HG03025 (cell line): Measurements from ENCODE around the gene PAX2.
"Not testable (repeated sequence)": the region's sequence is repeated elsewhere in the genome, so short reads cannot be mapped to it uniquely, and the experiment has no call there.

Experiments used
- ATAC-seq: cut with Tn5 transposase; IDR thresholded peaks from one replicate; pipeline ENCODE4 v1.9.1; 2021; ENCODE audit warnings: mild to moderate bottlenecking, moderate library complexity; ENCODE audit not compliant: unreplicated experiment, low FRiP score

Gene PAX2

GRCh38 chr10:100744987-100745881, at the start of gene PAX2:
Gene PAX2, plus strand, starts transcription at chr10:100745582. Its CDS starts 679 bp downstream, at chr10:100746261.
- ATAC-seq: no peak

- no peak for ATAC-seq
These were observed 48.9 kb upstream of the PAX2 start for GRCh38 chr10:100696477-100696901.

- ATAC-seq: no peak
These were observed 48.3 kb upstream of the PAX2 start for GRCh38 chr10:100697070-100697469.

- ATAC-seq: no peak
These were observed 47.8 kb upstream of the PAX2 start for GRCh38 chr10:100697631-100698030.

- not testable (repeated sequence) for ATAC-seq
These were observed 43.7 kb upstream of the PAX2 start for GRCh38 chr10:100701704-100702103.

- ATAC-seq: no peak
These were observed 40.2 kb upstream of the PAX2 start for GRCh38 chr10:100705139-100705538.

- no peak for ATAC-seq
These were observed 38.0 kb upstream of the PAX2 start for GRCh38 chr10:100707261-100707848.

GRCh38 chr10:100709146-100710082, 36.0 kb upstream of the PAX2 start:
- ATAC-seq: no peak

- no peak for ATAC-seq
These were observed 35.1 kb upstream of the PAX2 start for GRCh38 chr10:100710151-100710871.

DNA sequence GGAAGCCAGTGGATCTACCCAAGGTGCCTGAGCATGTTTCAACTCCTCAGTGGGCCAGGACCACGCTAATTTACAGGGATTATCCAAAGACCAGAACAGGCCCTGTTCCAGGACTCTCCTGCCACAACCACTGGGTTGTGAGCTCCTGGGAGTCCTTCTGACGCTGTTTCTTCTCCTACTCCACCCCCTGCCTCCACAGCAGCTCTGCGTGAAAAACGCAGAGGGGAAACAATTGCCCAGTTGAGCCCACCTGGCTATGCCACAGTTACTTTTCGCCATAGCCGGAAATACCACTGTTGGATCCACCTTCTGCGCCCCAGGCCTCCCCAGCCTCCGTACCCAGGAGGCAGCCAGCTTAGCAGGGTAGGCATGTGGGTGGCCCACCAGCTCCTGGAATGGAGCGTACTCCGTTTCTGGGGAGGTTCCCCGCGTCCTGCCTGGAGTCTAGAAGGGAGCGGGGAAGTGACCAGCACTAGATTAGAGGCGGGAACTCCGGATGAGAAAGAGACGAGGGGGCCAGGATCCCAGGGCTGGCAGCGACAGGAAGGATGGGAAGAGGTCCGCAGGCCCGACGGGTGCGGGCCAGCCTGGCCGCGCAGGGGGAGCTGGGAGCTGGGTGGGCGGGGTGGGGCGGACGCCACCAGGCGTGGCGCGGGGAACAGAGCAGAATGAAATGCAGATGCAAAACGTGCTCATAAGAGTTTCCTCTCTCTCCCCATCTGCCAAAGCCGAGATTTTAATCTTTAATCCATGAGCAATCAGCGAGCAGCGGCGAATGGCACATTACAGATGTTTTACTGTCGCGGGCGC, 32.1 kb upstream of the PAX2 start:
- no peak for ATAC-seq

DNA sequence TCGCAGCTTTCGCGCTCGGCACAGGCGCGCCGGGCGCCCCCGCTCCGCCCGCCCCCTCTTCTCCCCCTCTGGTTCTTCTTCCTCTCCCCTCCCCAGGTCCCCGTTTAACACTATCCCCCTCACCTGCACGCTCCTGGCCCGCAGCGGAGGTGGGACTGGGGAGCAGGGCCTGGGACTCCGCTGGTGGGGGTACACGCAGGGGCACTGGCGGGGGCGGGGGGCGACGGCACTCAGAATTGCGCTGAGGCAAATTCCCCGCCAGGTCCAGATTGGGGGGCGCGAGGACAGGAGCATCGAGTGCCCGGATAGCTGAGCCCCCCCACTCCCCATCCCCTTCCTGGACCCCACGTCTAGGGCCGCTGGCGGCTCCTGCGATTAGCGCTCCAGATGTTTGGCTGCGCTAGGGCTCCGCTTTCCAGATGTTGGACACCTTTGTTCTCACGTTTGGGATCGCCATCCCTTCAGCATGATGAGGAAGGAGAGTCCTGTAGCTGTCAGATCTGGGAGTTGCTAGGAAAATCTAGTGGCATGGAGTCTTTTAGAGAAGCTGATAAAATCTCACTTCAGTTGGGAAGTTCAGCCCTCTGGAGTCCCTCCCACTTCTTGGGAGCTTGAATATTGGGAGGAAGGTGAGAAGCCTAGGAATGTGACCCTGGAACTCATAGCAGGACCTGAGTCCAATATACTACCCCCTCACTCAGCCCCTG, 31.4 kb upstream of the PAX2 start:
- ATAC-seq: no peak

- no peak for ATAC-seq
These were observed 30.8 kb upstream of the PAX2 start for GRCh38 chr10:100714566-100714950.

- ATAC-seq: no peak
These were observed 30.3 kb upstream of the PAX2 start for GRCh38 chr10:100715101-100715444.

- no peak for ATAC-seq
These were observed 29.7 kb upstream of the PAX2 start for GRCh38 chr10:100715445-100716385.

GRCh38 chr10:100717166-100717565, 28.2 kb upstream of the PAX2 start:
- ATAC-seq: no peak

GRCh38 chr10:100718197-100718742, 27.1 kb upstream of the PAX2 start:
- no peak for ATAC-seq

GRCh38 chr10:100723180-100723579, 22.2 kb upstream of the PAX2 start:
- ATAC-seq: no peak
